ENCODE measurements around the gene SCAF8.

- TF ChIP-seq CTCF (IDR thresholded peaks at IDR 0.05 in 8 of 11, conservative IDR thresholded peaks at IDR 0.05 in 3 of 11) (no peak), POLR2AphosphoS5 (IDR thresholded peaks at IDR 0.05) (no peak)
Measured at GRCh38 chr6:154873546-154873945, 140.3 kb downstream of the SCAF8 start.

Measured in spleen (tissue), 7 donors.